Measurements from ENCODE around the gene SLC9A3. TPM values are rescaled to one million over a fixed set of nuclear protein-coding genes. Genes with fewer than 3 reads are reported as not detected.

Gene SLC9A3
- total RNA-seq, 1 experiment from 2014 or later, result 0.85 TPM

- no CpG with 5 or more reads among the region's 7 CpGs for WGBS (ENCODE audit: extremely low coverage, insufficient read length, low lambda C conversion rate)
- no peak overlapping the region for H3K27ac Mint-ChIP-seq
- peaks cover 6% of the 10 kb centered on the region; the same call in 1 of the 2 replicates for H3K79me2 ChIP-seq (ENCODE audit: insufficient read depth, low read length)
Observed at GRCh38 chr5:446883-447263, 77.4 kb downstream of the SLC9A3 start.

More at GRCh38 chr5:446883-447263, 77.4 kb downstream of the SLC9A3 start:
- H3K4ac ChIP-seq (ENCODE audit: low read depth, low read length), result no peak overlapping the region
- no peak overlapping the region for H2BK20ac ChIP-seq (ENCODE audit: low read depth, low read length, poor library complexity, severe bottlenecking)
- H2AFZ ChIP-seq (ENCODE audit: low read length), result no peak overlapping the region
- H3K18ac ChIP-seq (ENCODE audit: insufficient read length, low read depth, low read length), result no peak overlapping the region
- H3K23ac ChIP-seq (ENCODE audit: insufficient read length, low read depth, low read length), result no peak overlapping the region
- H2AK5ac ChIP-seq (ENCODE audit: insufficient read length, low read length), result no peak overlapping the region
- no peak overlapping the region for H3K56ac ChIP-seq (ENCODE audit: insufficient read length, low read depth, low read length)
- no peak overlapping the region for H3K14ac ChIP-seq (ENCODE audit: insufficient read depth, low read length)
- H4K8ac ChIP-seq (replicated peaks; ENCODE audit: insufficient read length, low read depth, low read length), result no peak overlapping the region
- Mint-ChIP-seq H3K4me3 (no peak overlapping the region), H3K4me1 (peaks cover 8 to 10% of the 10 kb centered on the region in 2 experiments; a peak in 3 of 4 replicates), H3K36me3 (ENCODE audit: insufficient read depth in 1 of 3, low read depth in 3 of 3) (peaks cover 45 to 56% (median 56%) of the 10 kb centered on the region in 3 experiments), H3K27me3 (ENCODE audit: low read depth) (peaks cover 3% of the 10 kb centered on the region; the same call in 1 of the 2 replicates), H3K9me3 (peaks cover 5 to 7% of the 10 kb centered on the region in 2 experiments)
- peak; percentile 73 for TF ChIP-seq CTCF (conservative IDR thresholded peaks at IDR 0.05)
- H3K9me3 ChIP-seq (ENCODE audit: control insufficient read depth, low read depth, low read length), result no peaks in the 10 kb centered on the region
- no peak overlapping the region for H3K4me2 ChIP-seq (ENCODE audit: insufficient read depth, insufficient read length, low read length)
- H3K27ac ChIP-seq (ENCODE audit: insufficient read length, low read depth, low read length), result no peak overlapping the region
- no peaks in the 10 kb centered on the region for H4K20me1 ChIP-seq (ENCODE audit: control insufficient read depth, insufficient read depth, insufficient read length)
- no peak overlapping the region for H4K5ac ChIP-seq (ENCODE audit: insufficient read length, low read depth, low read length)
- peaks cover 10% of the 10 kb centered on the region for H3K79me1 ChIP-seq (ENCODE audit: insufficient read depth, low read depth, low read length, poor library complexity, severe bottlenecking)
- H3T11ph ChIP-seq (ENCODE audit: low read length), result no peak overlapping the region
- H3K27me3 ChIP-seq (ENCODE audit: insufficient read depth, low read length), result no peaks in the 10 kb centered on the region
- H2BK5ac ChIP-seq (ENCODE audit: insufficient read length, low read length), result no peak overlapping the region
- H3K4me1 ChIP-seq (ENCODE audit: insufficient read depth, low read length), result no peaks in the 10 kb centered on the region
- peak; percentile 19 for DNase-seq
- H4K91ac ChIP-seq (ENCODE audit: insufficient read length, low read depth, low read length), result no peak overlapping the region
- H2BK15ac ChIP-seq (ENCODE audit: low read depth, low read length), result no peak overlapping the region
- H2BK12ac ChIP-seq (ENCODE audit: insufficient read length, low read depth, low read length), result no peak overlapping the region
- H3K23me2 ChIP-seq (ENCODE audit: insufficient read length, low read depth, low read length, poor library complexity, severe bottlenecking), result peaks cover 12% of the 10 kb centered on the region
- no peak overlapping the region for H2BK120ac ChIP-seq (ENCODE audit: low read depth, low read length, poor library complexity, severe bottlenecking)
- no peak overlapping the region for H3K9ac ChIP-seq (ENCODE audit: extremely low read depth, insufficient read length, low read length)

All from H9 (cell line).